Loucy (cell line): ENCODE data around the gene CCDC102A.

Experiments
- H2AFZ ChIP-seq: fragments of 200-600 bp; sonication (generic); 2 replicates; pipeline ENCODE4 v1.6.0; 2016; ENCODE audit warnings: antibody characterized with exemption, mild to moderate bottlenecking, low read length, moderate library complexity
- H3F3A ChIP-seq: fragments of 200-600 bp; 2 replicates; pipeline ENCODE4 v1.6.0; 2016; ENCODE audit warnings: antibody characterized with exemption, low read depth, mild to moderate bottlenecking
- H3K27me3 ChIP-seq: fragments of 200-600 bp; sonication (generic); 2 replicates; pipeline ENCODE4 v1.6.1; 2014; ENCODE audit warnings: low read length, mild to moderate bottlenecking; ENCODE audit not compliant: insufficient read depth, poor library complexity, severe bottlenecking
- H3K36me3 ChIP-seq: fragments of 200-600 bp; sonication (generic); 2 replicates; pipeline ENCODE4 v1.6.1; 2016; ENCODE audit warnings: low read length; ENCODE audit not compliant: insufficient read depth
- H3K4me1 ChIP-seq: fragments of 200-600 bp; sonication (generic); 2 replicates; pipeline ENCODE4 v1.5.1; 2014; ENCODE audit warnings: low read length, mild to moderate bottlenecking; ENCODE audit not compliant: insufficient read depth, poor library complexity, severe bottlenecking
- H3K4me2 ChIP-seq: fragments of 200-600 bp; sonication (generic); 2 replicates; pipeline ENCODE4 v1.6.0; 2014; ENCODE audit warnings: antibody characterized with exemption, low read length, low read depth, mild to moderate bottlenecking; ENCODE audit not compliant: poor library complexity, severe bottlenecking
- H3K4me3 ChIP-seq: fragments of 200-600 bp; sonication (generic); 2 replicates; pipeline ENCODE4 v1.5.1; 2014; ENCODE audit warnings: low read length, mild to moderate bottlenecking, mixed read lengths; ENCODE audit not compliant: poor library complexity, severe bottlenecking
- H3K79me2 ChIP-seq: fragments of 200-600 bp; sonication (generic); 2 replicates; pipeline ENCODE4 v1.6.1; 2014; ENCODE audit warnings: low read length; ENCODE audit not compliant: insufficient read depth
- H3K9ac ChIP-seq: fragments of 200-600 bp; sonication (generic); 2 replicates; pipeline ENCODE4 v1.6.0; 2014; ENCODE audit warnings: mild to moderate bottlenecking, low read depth, low read length, moderate library complexity; ENCODE audit not compliant: poor library complexity, severe bottlenecking
- H3K9me2 ChIP-seq: fragments of 200-600 bp; sonication (generic); replicated peaks from 2 replicates; pipeline ENCODE4 v1.6.1; 2016; ENCODE audit warnings: low read depth, low read length, mixed read lengths
- H3K9me3 ChIP-seq: fragments of 200-600 bp; sonication (generic); 2 replicates; pipeline ENCODE4 v1.6.1; 2014; ENCODE audit warnings: mild to moderate bottlenecking, antibody characterized with exemption, low read length, low read depth; ENCODE audit not compliant: insufficient read depth
- H4K20me1 ChIP-seq: fragments of 200-600 bp; sonication (generic); 2 replicates; pipeline ENCODE4 v1.6.0; 2014; ENCODE audit warnings: antibody characterized with exemption, low read length, mild to moderate bottlenecking; ENCODE audit not compliant: insufficient read depth, poor library complexity, severe bottlenecking
- EZH2phosphoT487 ChIP-seq: fragments of 200-600 bp; IDR thresholded peaks from 2 replicates; pipeline ENCODE4 v1.6.1; 2018; ENCODE audit warnings: antibody characterized with exemption, mild to moderate bottlenecking, moderate library complexity, borderline replicate concordance
- TF ChIP-seq, protein P1 (sequence below): fragments of 200-600 bp; sonication (generic); conservative IDR thresholded peaks from 2 replicates; pipeline ENCODE4 v1.5.1; 2014; ENCODE audit warnings: mild to moderate bottlenecking, antibody characterized with exemption, low read length

The CCDC102A gene

DNA sequence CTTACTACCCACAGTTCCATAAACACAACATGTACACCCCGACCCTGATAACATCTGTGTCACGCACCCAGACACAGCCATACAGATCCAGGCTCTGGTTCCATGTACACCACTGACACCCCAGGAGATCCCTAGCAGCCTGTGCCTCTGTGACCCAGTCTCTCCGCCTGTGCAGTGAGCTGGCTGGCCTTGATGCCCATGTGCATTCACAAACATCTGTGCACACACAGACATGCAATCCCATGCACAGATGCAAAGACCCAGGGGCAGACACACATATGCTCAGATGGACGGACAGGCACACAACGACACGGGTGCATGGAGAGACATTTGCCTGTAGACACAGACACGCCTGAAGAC, 4.1 kb downstream of the CCDC102A start:
- Histone ChIP-seq H2AFZ (no peak overlapping the region), H4K20me1 (no peaks in the 10 kb centered on the region), H3K36me3 (peaks cover 5% of the 10 kb centered on the region; the same call in 1 of the 2 replicates), H3K4me3 (peak overlapping the region; percentile 89), H3F3A (peaks cover 10% of the 10 kb centered on the region; the same call in 1 of the 2 replicates), H3K27me3 (no peaks in the 10 kb centered on the region), H3K4me1 (peaks cover 71% of the 10 kb centered on the region), H3K9me2 (no peaks in the 10 kb centered on the region), H3K9ac (peak overlapping the region; percentile 90), H3K79me2 (peaks cover 64% of the 10 kb centered on the region), H3K9me3 (no peaks in the 10 kb centered on the region), H3K4me2 (peak overlapping the region; percentile 77)
- TF ChIP-seq, protein P1, sequence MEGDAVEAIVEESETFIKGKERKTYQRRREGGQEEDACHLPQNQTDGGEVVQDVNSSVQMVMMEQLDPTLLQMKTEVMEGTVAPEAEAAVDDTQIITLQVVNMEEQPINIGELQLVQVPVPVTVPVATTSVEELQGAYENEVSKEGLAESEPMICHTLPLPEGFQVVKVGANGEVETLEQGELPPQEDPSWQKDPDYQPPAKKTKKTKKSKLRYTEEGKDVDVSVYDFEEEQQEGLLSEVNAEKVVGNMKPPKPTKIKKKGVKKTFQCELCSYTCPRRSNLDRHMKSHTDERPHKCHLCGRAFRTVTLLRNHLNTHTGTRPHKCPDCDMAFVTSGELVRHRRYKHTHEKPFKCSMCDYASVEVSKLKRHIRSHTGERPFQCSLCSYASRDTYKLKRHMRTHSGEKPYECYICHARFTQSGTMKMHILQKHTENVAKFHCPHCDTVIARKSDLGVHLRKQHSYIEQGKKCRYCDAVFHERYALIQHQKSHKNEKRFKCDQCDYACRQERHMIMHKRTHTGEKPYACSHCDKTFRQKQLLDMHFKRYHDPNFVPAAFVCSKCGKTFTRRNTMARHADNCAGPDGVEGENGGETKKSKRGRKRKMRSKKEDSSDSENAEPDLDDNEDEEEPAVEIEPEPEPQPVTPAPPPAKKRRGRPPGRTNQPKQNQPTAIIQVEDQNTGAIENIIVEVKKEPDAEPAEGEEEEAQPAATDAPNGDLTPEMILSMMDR = no peak
- TF ChIP-seq EZH2phosphoT487 = no peak

DNA sequence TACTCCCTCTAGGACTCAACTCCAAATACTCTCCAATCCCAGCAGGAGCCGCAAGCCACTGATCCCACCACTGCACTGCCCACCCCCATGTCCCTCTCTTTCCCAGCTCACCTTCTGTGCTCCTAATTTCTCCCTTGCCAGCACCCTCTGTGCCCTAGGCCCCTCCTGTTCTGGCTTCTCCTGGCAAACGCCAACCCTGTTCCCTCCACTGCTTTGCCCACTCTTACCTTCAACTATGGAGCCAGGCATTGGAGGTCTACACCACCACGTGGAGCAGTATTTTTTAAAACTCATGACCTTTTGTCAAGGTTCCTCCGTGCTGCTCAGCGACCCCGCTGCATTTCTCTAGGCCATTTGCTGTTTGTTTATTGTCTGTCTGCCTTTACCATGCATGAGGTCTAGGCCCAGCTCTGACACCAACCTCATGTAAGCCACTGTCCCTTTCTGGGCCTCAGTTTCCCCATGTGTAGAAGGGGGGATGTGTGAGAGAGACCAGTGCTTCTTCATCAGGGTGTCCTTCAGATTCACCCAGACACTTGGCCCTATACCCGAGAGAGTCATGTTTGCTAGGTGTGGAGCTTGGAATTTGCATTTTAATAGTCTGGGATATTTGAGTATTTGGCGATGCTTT, 4.6 kb downstream of the CCDC102A start:
- peak overlapping the region; percentile 89 for H3K4me3 ChIP-seq
- H3K36me3 ChIP-seq = peaks cover 5% of the 10 kb centered on the region; the same call in 1 of the 2 replicates
- H3K4me1 ChIP-seq = peaks cover 66% of the 10 kb centered on the region
- H2AFZ ChIP-seq = no peak overlapping the region
- H3K9me3 ChIP-seq = no peaks in the 10 kb centered on the region
- no peaks in the 10 kb centered on the region for H3K27me3 ChIP-seq
- peaks cover 62% of the 10 kb centered on the region for H3K79me2 ChIP-seq
- peak overlapping the region; percentile 77 for H3K4me2 ChIP-seq
- peak overlapping the region; percentile 90 for H3K9ac ChIP-seq
- TF ChIP-seq EZH2phosphoT487 = no peak
- TF ChIP-seq, protein P1 = no peak
- no peaks in the 10 kb centered on the region for H3K9me2 ChIP-seq
- no peaks in the 10 kb centered on the region for H4K20me1 ChIP-seq
- H3F3A ChIP-seq = peaks cover 10% of the 10 kb centered on the region; the same call in 1 of the 2 replicates

GRCh38 chr16:57531253-57531575, 5.2 kb downstream of the CCDC102A start:
- Histone ChIP-seq H3K79me2 (peaks cover 62% of the 10 kb centered on the region), H3K4me1 (peaks cover 65% of the 10 kb centered on the region), H3K4me3 (no peak overlapping the region), H3K36me3 (peaks cover 5% of the 10 kb centered on the region; the same call in 1 of the 2 replicates), H3K9ac (peak overlapping the region; percentile 90), H3K9me3 (no peaks in the 10 kb centered on the region), H3K9me2 (no peaks in the 10 kb centered on the region), H2AFZ (no peak overlapping the region), H3F3A (peaks cover 10% of the 10 kb centered on the region; the same call in 1 of the 2 replicates), H4K20me1 (no peaks in the 10 kb centered on the region), H3K27me3 (no peaks in the 10 kb centered on the region), H3K4me2 (peak overlapping the region; percentile 77)
- no peak for TF ChIP-seq EZH2phosphoT487
- TF ChIP-seq, protein P1 = no peak
